Measurements from ENCODE around the gene IRAK1. TPM values are rescaled to one million over a fixed set of nuclear protein-coding genes. Genes with fewer than 3 reads are reported as not detected.

The IRAK1 gene
- total RNA-seq, 1 donor from 2014 or later: 74.2 TPM

DNA sequence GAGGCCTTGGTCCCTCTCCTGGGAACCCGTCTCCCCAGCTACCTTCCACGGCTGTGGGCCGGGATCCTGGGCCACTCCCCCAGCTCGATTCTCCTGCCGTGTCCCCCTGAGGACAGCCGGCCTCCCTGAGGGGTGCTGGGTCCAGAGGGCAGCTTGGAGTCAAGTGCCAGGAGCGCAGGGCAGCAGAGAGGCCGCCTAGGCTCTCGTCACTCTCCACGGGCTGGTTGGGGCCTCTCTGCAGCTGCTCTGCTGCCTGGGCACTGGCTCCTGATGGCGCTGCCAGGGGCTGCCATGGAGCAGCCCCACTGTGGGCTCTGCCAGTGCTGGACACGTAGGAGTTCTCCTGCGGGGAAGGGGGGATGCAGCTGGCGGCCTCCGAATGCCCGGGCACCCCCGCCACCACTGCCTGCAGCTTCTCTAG is 6.7 kb downstream of the IRAK1 start:
- Mint-ChIP-seq H3K4me1 (ENCODE audit: unreplicated experiment) (peaks cover 8% of the 10 kb centered on the region), H3K36me3 (ENCODE audit: unreplicated experiment) (peaks cover 3% of the 10 kb centered on the region), H3K4me3 (ENCODE audit: unreplicated experiment) (no peak overlapping the region), H3K9me3 (ENCODE audit: unreplicated experiment) (no peaks in the 10 kb centered on the region), H3K27me3 (ENCODE audit: unreplicated experiment) (no peaks in the 10 kb centered on the region), H3K27ac (ENCODE audit: unreplicated experiment) (no peak overlapping the region)
- TF ChIP-seq, protein P1, sequence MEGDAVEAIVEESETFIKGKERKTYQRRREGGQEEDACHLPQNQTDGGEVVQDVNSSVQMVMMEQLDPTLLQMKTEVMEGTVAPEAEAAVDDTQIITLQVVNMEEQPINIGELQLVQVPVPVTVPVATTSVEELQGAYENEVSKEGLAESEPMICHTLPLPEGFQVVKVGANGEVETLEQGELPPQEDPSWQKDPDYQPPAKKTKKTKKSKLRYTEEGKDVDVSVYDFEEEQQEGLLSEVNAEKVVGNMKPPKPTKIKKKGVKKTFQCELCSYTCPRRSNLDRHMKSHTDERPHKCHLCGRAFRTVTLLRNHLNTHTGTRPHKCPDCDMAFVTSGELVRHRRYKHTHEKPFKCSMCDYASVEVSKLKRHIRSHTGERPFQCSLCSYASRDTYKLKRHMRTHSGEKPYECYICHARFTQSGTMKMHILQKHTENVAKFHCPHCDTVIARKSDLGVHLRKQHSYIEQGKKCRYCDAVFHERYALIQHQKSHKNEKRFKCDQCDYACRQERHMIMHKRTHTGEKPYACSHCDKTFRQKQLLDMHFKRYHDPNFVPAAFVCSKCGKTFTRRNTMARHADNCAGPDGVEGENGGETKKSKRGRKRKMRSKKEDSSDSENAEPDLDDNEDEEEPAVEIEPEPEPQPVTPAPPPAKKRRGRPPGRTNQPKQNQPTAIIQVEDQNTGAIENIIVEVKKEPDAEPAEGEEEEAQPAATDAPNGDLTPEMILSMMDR (IDR thresholded peaks at IDR 0.05): no peak
- no peak for DNase-seq (ENCODE audit: extremely low spot score, unreplicated experiment)

DNA sequence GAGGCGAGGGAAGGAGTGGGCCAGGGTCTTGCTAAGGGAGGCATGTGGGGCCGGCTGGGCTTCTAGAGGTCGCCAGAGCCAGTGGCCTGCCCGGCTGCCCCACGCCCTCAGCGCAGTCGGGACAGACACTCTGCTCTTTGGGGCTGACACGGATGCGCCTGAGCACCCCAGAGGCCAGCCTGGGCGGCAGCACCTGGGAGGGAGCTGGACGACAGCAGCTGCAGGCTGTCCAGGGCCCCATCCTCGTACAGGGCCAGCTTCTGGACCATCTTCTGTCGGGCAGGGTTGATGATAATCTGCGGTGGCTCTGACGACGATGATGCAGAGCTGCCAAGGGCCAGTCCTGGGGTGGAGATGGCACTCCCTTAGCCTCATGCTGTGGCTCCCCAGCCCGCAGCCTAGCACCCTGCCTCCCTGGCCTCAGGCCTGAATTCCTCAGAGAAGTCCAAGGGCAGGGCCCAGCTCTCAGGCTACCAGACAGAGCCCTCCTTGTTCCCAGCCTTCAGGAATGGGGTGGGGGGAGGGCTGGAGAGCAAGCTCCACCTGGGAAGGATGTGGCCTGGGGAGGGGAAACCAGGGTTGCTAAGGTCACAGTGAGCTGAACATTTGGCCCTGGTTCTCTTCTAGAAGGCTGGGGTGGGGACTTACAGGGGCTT is 7.2 kb downstream of the IRAK1 start:
- TF ChIP-seq, protein P1 (IDR thresholded peaks at IDR 0.05): no peak
- Mint-ChIP-seq H3K27ac (ENCODE audit: unreplicated experiment) (no peak overlapping the region), H3K36me3 (ENCODE audit: unreplicated experiment) (peaks cover 8% of the 10 kb centered on the region), H3K4me1 (ENCODE audit: unreplicated experiment) (peaks cover 8% of the 10 kb centered on the region), H3K27me3 (ENCODE audit: unreplicated experiment) (no peaks in the 10 kb centered on the region), H3K9me3 (ENCODE audit: unreplicated experiment) (no peaks in the 10 kb centered on the region), H3K4me3 (ENCODE audit: unreplicated experiment) (no peak overlapping the region)
- no peak for DNase-seq (ENCODE audit: extremely low spot score, unreplicated experiment)

DNA sequence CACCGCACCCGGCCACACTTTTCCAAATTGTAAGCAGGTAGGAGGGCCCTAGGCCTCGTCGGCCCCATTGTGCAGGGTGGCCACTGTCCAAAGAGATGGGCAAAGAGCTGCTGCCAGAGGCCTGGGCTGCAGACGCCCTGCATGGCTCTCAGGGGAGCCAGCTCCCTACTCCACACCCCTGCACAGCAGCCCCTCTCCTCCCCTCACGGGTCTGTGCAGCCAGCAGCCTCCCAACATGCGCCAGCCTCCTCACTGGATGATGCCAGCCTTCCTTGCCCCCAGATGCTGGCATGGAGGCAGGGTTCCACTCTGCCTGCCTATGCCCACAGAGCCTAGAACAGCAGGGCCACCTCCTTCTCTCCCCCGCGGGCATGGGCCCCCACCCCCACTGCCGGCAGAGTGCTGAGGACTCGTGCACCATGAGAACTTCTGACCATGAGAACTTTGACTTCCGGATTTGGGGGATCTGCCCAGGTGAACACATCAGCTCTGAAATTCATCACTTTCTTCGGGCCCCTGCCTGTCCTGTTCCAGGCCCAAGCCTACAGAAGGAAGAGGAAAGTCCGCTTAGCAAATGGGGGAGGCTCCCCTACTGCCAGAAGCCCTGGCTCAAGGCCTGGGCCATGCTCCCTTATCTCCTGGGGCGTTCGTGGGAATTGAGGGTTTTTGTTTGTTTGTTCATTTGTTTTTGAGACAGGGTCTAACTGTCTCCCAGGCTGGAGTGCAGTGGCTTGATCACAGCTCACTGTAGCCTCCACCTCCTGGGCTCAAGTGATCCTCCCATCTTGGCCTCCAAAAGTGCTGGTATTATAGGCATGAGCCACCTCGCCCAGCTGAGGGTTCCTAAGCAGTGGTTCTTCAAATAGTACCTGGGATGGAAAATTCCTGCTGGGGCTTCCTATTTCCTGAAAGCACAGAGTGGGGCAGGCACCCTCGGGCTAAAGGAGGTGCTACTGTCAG is 8.0 kb downstream of the IRAK1 start:
- Mint-ChIP-seq H3K9me3 (ENCODE audit: unreplicated experiment) (no peaks in the 10 kb centered on the region), H3K36me3 (ENCODE audit: unreplicated experiment) (peaks cover 8% of the 10 kb centered on the region), H3K27me3 (ENCODE audit: unreplicated experiment) (no peaks in the 10 kb centered on the region), H3K4me3 (ENCODE audit: unreplicated experiment) (no peak overlapping the region), H3K27ac (ENCODE audit: unreplicated experiment) (no peak overlapping the region), H3K4me1 (ENCODE audit: unreplicated experiment) (peaks cover 8% of the 10 kb centered on the region)
- TF ChIP-seq, protein P1 (IDR thresholded peaks at IDR 0.05): no peak
- no peak for DNase-seq (ENCODE audit: extremely low spot score, unreplicated experiment)

DNA sequence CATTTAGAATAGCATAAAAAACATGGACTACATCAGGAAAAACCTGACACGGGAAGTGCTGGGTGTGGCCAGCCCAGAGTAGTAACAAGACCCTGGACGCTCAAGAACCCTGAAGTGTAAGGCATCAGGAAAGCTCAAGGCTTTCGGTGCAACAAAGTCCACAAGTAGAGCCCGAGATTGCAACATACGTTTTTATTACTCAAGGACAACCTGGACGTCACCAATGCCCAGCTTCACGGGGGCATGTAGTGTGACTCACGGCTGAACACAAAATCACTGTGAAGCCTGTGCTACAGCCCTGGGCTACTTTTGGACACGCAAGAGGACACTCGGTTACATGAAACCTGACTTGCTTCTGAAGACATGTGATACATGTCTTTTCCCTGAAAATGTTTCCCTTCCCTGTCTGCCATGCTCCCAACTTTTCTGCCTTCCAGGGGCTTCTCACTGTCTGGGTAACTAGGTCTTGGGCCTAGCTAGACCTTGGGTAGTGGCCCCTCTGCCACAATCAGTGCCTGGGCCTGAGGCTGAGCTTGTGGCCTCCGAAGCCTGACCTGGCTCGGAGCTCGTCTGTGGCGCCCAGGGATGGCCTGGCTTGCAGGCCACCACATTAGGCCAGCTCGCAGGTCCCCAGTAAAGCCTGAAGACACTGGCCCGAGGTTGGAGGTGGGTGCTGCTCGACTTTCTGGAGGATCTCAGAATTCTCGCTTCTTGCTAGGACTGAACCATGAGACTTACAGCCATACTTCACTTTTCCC is 9.2 kb downstream of the IRAK1 start:
- TF ChIP-seq, protein P1 (IDR thresholded peaks at IDR 0.05): no peak
- Mint-ChIP-seq H3K4me1 (ENCODE audit: unreplicated experiment) (peaks cover 7% of the 10 kb centered on the region), H3K36me3 (ENCODE audit: unreplicated experiment) (peaks cover 5% of the 10 kb centered on the region), H3K9me3 (ENCODE audit: unreplicated experiment) (no peaks in the 10 kb centered on the region), H3K27me3 (ENCODE audit: unreplicated experiment) (no peaks in the 10 kb centered on the region), H3K27ac (ENCODE audit: unreplicated experiment) (no peak overlapping the region), H3K4me3 (ENCODE audit: unreplicated experiment) (no peak overlapping the region)
- DNase-seq (ENCODE audit: extremely low spot score, unreplicated experiment): no peak
